ENCODE data around the gene PRH2. TPM values are rescaled to one million over a fixed set of nuclear protein-coding genes. Genes with fewer than 3 reads are reported as not detected.

The PRH2 gene
- total RNA-seq (2014; rRNA removed; shearing (Covaris generic)): not detected in 2 replicates
- not detected in 2 replicates for polyA plus RNA-seq (2014; cell fraction: nucleus; rRNA removed)

DNA sequence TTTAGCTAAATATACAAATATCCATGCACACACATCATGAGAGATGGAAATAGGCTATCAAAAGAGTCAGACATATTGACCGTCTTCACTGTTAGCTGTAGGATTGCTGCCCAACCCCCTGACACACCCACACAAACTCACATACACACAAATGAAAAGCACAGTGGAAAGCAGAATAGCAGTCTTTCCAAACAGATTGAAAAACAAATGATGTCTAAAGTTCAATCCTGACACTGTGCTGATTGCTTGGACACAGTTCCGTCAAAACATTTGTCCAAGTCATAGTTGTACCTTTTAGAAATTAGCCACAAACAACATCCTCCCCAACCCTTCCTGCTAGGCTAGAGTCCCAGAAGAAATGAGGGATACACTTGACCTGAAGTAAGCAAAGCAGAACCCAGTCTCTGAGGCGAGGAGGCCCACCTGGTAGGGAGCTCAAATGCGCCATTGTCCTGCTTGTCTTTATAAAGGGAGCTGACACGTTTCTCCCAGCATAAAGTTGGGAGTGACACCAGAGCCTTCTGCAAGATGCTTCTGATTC lies at the start of gene PRH2:
PRH2 (plus strand) TSS at position 491 of the 541 bp plus-strand sequence; CDS start at position 529, 38 bp downstream.
- DNase-seq (ENCODE audit: extremely low read depth, low read depth): no peak

DNA sequence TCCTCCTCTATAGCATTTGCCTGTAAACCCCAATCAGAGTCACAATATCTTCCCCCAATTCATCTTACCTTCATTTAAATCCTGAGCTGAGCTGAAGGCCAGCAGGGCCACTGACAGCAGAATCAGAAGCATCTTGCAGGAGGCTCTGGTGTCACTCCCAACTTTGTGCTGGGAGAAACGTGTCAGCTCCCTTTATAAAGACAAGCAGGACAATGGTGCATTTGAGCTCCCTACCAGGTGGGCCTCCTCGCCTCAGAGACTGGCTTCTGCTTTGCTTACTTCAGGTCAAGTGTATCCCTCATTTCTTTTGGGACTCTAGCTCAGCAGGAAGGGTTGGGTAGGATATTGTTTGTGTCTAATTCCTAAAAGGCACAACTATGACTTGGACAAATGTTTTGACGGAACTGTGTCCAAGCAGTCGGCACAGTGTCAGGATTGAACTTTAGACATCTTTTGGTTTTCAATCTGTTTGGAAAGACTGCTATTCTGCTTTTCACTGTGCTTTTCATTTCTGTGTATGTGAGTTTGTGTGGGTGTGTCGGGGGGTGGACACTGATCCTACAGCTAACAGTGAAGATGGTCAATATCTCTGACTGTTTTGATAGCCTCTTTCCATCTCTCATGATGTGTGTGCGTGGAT lies 44.8 kb upstream of the PRH2 start, which contains the start of gene PRH1:
PRH1 (minus strand) TSS at position 170 of the 640 bp plus-strand sequence; CDS start at position 132, 38 bp downstream.
- no peak for DNase-seq (ENCODE audit: extremely low read depth, low read depth)

DNA sequence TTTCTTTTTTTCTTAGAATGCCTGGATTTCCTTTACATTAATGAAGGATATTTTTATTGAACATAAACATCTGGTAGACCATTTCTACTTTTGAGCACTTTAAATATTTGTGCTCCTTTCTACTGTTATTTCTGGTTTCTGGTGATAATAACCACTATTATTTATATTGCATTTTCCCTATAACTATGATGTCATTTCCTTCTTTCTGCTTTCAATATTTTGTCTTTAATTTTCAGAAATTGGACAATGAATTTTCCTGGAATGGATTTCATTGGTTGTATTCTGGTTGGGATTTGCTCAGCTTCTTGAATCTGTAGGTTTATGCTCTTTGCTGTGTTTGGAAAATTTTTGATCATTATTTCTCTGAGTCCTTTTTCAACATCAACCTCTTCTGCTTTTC lies 39.8 kb upstream of the PRH2 start:
- no peak for DNase-seq (ENCODE audit: extremely low read depth, low read depth)

DNA sequence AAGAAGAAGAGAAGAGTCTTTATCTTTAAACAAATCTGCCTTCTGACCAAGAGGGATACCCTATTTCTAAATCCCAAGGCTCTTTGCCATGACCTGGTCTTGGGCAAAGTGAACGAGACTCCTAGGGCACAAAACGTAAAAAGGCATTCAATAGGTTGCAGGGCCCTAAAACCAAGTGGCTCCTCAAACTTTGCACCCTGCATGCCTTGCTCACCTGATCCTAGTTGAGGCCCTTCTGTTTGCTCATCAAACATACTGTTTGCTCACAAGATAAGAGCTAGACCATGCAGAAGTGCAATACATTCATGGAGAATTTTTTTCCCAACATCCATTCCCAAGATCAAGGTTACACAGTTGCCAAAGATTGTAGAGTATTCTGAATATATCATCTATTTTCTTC lies 37.1 kb upstream of the PRH2 start:
- DNase-seq (ENCODE audit: extremely low read depth, low read depth): no peak

DNA sequence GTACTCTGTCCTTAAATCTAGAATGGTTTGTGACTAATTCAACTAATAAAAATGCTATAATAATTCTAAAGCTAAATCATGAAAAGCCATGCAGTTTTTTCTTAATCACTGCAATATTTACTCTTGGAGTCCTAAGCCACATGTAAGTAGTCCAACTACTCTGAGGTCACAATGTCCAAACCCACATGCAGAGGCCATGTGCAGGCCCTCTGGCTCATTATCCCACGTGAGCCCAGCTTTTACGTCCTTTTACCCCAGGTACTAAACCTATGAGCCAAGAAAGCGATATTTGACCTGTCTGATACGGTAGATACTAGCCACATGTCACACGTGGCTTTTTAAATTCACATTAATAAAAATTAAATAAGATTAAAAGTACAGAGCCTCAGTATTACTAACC lies 32.2 kb upstream of the PRH2 start:
- no peak for DNase-seq (ENCODE audit: extremely low read depth, low read depth)

DNA sequence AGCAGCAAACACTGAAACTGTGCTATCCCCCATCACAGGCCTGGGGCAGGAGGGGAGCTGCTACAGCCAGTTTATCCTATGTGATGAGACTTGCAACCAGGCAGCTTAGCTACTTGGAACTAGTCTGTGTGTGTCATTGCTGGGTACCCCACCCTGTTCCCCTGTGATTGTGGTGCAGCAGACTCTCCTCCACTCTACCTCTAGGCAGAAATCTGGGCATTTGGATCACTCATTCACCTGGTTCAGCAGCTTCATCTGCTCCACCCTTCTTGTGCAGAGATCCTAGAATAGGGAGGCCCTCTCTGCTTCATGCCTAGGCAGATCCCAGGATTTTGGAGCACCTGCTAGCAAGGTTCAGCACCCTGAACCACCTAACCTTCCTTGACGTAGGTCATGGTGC lies 28.5 kb upstream of the PRH2 start:
- DNase-seq (ENCODE audit: extremely low read depth, low read depth): no peak

DNA sequence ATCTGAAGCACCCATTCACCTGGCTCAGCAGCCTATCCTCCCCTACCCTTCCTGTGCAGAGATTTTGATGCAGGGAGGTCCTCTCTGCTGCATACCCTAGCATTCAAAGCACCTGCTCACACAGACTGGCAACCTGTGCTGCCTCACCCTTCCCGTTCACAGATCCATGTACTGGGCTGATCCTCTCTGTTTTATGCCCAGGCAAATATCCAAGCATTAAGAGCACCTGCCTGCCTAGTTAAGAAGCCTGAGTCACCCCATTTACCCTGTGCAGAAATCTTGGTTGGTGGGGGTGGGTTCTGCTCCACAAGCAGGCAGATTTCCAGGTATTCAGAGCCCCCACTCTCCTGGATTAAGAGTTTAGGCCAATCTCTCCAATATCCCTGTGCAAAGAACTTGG lies 28.1 kb upstream of the PRH2 start:
- no peak for DNase-seq (ENCODE audit: extremely low read depth, low read depth)

DNA sequence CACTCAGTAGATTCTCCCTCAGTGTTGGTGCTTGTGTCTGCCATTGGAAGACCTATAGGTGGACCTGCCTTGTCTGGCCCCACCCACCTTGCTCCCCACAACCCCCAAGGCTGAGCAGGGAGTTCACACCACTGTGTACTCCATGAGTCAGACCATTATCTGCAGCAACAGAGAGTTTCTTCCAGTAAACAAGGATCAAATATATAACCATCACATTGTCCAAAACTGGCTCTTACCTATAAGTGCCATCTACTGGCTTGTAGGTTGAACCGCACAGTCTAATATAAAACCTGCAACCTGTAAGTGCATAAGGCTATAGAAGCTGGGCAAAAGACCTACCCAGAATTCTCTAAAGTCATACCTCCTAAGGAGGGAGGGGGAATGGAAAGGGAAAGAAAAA lies 27.6 kb upstream of the PRH2 start:
- no peak for DNase-seq (ENCODE audit: extremely low read depth, low read depth)

DNA sequence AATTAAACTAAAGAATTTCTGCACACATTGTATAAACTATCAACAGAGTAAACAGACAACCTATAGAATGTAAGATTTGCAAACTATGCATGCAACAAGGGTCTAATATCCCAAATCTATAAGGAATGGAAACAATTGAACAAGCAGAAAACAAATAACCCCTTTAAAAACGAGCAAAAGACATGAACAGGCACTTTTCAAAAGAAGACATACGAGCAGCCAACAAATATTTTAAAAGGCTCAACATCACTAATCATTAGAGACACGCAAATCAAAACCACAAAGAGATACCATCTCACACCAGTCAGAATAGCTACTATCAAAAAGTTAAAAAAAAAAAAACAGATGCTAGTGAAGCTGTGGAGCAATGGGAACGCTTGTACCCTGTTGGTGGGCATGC lies 24.4 kb upstream of the PRH2 start:
- DNase-seq (ENCODE audit: extremely low read depth, low read depth): no peak

DNA sequence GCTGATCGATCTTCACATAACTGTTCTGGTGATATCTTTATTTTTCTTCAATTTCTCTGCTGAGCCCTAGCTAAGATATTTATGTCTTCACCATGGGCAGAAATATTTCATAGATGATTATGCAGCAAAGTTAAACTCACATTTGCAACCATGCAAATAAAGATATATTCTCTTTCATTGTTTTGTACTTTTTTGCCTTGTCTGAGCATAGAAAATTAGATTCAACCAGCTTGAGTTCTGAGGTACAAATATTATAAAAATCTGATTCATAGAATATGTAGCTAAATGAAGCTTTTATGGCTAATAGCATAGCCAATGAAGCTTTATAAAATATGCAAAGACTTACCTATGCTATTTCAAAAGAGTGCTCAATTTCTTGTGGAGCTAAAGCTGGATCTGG lies 19.6 kb upstream of the PRH2 start, which contains the start of gene TAS2R13:
TAS2R13 (minus strand) TSS at position 101 of the 400 bp plus-strand sequence. CDS start 264 bp downstream, outside the sequence.
- DNase-seq (ENCODE audit: extremely low read depth, low read depth): no peak

DNA sequence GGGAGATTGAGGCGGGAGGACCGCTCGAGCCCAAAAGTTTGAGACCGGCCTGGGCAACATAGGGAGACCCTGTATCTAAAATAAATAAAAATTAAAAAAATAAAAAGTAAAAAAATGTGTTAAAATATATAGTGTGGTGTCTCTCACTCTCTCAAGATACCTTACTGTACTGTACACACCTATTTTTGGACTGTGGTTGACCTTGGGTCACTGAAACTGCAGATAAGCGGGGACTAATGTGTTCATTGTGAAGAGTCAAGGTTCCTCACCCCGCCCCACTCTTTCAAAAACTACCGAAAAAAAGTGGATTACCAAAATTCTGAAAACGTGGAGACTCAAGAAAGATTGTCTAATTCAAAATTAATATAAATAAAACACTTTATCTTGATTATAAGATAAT lies 18.7 kb upstream of the PRH2 start:
- DNase-seq (ENCODE audit: extremely low read depth, low read depth): no peak

DNA sequence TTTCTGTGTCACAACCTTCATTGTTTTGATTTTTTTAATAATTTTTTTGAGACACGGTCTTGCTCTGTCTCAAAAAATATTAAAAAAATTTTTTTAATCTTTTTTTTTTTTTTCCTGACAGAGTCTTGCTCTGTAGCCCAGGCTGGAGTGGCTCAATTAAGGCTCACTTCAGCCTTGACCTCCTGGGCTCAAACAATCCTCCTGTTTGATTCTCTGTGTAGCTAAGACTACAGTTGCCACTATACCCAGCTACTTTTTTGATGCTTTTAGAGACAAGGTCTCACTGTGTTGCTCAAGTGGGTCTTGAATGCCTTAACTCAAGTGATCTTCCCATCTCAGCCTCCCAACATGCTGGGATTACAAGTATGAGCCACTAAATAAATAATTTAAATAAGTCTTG lies 9.2 kb upstream of the PRH2 start:
- DNase-seq (ENCODE audit: extremely low read depth, low read depth): no peak

DNA sequence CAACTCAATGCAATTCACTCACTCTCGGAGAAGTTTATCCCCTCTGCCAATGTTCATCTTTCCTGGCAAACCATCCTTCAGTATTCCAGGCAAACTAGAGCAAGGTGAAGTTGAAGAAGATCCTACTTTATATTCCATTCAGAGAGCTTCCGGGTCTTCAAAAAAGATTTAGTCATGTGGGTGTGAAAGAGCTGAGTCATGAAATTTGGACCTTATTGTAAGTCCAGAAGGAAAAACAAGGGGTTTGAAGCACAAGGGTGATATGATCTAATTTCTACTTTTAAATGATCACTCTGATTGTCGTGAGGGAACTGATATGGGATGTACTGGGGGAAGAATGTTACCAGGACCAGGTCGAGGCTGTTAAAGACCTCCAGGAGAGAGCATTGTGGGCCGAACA lies 2.8 kb upstream of the PRH2 start:
- no peak for DNase-seq (ENCODE audit: extremely low read depth, low read depth)

DNA sequence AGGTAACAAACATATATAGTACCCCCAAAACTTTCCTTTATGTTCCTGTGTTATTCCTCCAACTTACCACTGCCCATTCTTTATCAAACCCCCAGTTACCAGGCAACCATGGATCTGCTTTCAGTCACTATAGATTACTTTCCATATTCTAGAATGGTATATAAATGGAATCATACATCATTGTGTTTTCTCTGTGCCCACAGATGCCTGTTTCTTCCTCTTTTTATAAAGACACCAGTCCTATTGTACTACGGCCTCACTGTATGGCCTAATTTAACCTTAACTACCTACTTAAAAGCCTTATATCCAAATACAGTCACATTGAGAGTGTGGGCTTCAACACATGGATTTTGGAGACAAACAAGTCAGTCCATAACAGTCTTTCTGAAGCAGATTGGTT lies 7.5 kb downstream of the PRH2 start:
- no peak for DNase-seq (ENCODE audit: extremely low read depth, low read depth)

DNA sequence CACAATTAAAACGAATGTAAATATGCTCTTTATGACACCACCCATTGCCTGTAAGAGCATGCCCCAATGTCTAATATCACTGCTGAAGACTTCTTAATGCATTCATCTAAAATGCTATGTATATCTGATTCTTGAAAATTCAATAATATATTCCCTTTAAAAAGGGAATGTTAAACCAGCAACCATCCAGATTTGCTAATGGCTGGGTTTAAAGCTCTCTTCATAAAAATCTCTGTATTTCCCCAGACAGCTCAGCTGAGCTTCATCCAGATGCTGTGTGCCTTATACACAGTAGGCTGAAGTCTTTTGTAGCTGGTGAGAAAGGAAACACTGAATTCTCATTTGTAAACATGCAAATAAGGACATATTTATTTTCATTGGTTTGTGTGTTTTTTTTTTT lies 10.1 kb downstream of the PRH2 start, which contains the start of gene TAS2R14:
TAS2R14 (minus strand) TSS at position 101 of the 400 bp plus-strand sequence; CDS start at position 45, 56 bp downstream.
- no peak for DNase-seq (ENCODE audit: extremely low read depth, low read depth)

DNA sequence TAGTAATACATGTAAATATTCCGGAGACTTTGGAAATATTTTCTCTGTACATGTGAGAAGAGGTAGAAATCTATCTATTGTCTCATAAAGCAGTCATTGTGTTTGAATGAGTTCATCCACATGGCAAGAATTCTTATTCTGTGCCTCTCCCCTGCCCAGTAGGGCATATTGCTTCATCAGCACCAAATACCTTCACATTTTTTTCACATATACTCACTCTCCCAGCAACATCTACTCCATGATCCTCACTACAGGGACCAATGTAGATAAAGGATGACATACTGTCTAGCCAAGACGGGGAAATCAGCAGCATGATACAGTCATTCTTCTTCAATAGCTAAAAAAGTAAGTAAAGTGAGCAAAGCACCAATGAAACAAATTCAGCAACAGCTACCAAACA lies 11.4 kb downstream of the PRH2 start:
- no peak for DNase-seq (ENCODE audit: extremely low read depth, low read depth)

DNA sequence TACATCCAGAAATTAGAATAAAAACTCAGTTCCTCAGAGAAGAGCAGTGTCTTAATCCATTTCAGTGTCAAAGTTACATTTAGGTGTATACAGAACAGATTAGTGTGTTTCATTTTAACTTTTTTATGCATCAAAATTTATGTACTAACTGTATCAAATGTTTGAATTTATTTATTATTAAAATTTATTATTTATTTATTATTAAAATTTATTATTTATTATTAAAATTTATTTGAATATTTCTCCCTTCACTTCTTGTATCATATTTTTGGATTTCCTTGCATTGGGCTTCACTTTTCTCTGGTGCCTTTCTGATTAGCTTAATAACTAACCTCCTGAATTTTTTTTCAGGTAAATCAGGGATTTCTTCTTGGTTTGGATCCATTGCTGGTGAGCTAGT lies 12.3 kb downstream of the PRH2 start:
- no peak for DNase-seq (ENCODE audit: extremely low read depth, low read depth)

DNA sequence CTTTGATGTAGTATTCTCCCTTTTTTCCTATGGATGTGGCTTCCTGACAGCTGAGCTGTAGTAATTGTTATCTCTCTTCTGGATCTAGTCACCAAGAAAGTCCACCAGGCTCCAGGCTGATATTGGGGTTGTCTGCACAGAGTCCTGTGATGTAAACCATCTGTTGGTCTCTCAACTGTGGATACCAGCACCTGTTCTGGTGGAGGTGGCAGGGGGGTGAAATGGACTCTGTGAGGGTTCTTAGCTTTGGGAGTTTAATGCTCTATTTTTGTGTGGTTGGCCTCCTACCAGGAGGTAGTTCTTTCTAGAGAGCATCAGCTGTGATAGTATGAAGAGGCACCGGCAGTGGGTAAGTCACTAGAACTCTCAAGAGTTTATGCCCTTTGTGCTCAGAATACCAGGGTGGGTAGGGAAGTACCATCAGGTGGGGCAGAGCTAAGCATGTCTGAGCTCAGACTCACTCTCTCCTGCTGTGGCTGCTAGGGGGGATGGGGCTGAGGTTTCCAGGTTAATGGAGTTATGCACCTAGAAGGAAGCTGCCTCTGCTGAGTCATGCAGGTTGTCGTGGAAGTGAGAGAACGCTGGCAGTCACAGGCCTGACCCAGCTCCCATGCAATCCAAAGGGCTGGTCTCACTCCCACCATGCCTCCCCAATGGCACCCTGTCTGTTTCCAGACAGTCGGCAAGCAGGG lies 13.0 kb downstream of the PRH2 start:
- DNase-seq (ENCODE audit: extremely low read depth, low read depth): no peak

DNA sequence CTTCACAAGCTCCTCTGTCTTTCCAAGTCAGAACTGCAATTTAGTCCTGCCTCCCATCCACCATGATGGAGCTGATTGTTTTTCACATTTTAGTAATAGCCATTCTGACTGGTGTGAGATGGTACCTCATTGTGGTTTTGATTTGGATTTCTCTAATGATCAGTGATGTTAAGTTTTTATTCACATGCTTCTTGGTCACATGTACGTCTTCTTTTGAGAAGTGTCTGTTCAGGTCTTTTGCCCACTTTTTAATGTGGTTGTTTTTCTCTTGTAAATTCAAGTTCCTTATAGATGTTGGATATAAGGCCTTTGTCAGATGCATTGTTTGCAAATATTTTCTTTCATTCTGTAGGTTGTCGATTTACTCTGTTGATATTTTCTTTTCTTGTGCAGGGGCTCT lies 14.1 kb downstream of the PRH2 start:
- no peak for DNase-seq (ENCODE audit: extremely low read depth, low read depth)

DNA sequence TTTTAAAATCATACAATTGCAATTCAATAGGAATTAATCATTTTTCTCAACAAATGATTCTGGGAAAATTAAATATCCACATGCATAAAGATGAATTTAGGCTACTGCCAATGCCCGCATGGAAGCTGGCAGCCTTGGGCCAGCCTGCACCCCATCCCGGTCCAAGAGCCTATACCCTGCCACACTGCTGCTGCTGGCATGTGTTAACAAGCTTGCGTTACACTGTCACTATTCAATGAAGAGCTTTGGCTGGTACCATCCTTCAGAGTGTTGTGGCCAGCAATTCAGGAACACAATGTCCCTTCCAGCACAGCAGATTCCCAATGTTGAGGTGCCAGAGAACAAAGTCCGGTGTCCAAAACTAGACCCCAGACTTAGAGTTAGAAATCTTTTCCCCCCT lies 23.6 kb downstream of the PRH2 start:
- no peak for DNase-seq (ENCODE audit: extremely low read depth, low read depth)

DNA sequence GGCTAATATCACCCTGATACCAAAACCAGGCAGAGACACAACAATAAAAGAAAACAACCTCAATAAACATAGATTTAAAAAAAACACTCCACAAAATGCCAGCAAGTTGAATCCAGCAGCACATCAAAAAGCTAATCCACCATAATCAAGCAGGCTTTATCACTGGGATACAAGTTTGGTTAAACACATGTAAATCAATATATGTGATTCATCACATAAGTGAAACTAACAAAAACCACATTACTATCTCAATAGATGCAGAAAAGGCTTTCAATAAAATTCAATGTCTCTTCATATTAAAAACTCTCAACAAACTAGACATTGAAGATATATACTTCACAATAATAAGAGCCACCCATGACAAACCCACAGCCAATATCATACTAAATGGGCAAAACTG lies 27.0 kb downstream of the PRH2 start:
- no peak for DNase-seq (ENCODE audit: extremely low read depth, low read depth)

DNA sequence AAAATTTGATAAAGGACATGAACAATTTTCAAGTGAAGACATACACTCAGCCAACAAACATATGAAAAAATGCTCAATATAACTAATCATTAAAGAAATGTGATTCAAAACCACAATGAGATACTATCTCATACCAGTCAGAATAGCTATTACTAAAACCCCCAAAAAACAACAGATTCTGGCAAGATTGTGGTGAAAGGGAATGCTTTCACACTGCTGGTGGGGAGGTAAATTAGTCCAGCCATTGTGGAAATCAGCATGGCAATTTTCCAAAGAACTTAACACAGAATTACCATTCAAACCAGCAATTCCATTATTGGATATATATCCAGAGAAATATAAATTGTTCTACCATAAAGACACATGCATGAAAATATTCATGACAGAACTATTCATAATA lies 28.7 kb downstream of the PRH2 start:
- DNase-seq (ENCODE audit: extremely low read depth, low read depth): no peak

Data from NCI-H460 (cell line).